HL-60/S4 (cell line): ENCODE results near the gene ATXN1.

Experiments
- in situ Hi-C: fragments of 300-500 bp; cut with MboI; formaldehyde crosslinking; loops from 2 replicates; pipeline ENCODE4 v1.14.3; 2022; ENCODE audit warnings: low sequenced_read_pairs

The ATXN1 gene

GRCh38 chr6:16658348-16659034 is 102.8 kb downstream of the ATXN1 start:
- in situ Hi-C loops = no loop called here

DNA sequence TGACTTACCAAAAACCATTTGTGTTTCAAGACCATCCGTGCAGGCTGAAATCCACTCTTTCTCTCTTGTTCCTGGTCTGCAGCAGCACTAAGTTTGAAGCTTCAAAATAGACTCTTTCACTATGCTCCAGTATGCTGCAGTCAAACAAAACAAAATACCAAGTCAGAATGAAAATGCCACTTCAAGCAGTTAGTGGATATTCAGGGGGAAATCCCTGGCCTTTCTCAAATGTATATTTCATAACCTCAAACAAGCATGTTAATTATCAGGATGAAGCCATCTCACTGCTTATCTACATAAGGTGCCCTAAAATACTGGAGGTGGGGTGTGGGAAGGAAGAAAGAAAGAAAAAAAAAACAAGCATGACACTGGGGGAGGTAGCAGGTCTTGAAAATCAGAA is 103.5 kb downstream of the ATXN1 start:
- in situ Hi-C loops = no loop called here

DNA sequence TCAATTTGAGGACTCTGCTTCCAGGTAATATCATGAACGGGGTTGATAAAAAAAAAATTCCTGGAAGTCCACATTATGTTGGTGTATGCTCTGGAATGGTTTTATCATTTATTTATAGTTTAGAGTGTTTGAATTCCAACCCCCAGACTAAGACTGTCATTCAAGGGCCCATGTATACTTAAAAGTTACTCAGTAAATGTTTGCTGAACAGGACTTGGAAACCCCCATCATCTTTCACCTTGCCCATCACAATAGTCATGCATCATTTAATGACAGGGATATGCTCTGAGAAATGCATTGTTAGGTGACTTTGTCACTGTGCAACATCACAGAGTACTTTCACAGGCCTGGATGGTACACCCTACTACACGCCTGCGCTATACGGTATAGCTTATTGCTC is 104.8 kb downstream of the ATXN1 start:
- in situ Hi-C loops = no loop called here

- in situ Hi-C loops = no loop called here
Measured at GRCh38 chr6:16654701-16655100, 106.6 kb downstream of the ATXN1 start.

GRCh38 chr6:16653226-16653625 is 108.0 kb downstream of the ATXN1 start:
- in situ Hi-C loops = no loop called here

- in situ Hi-C loops = no loop called here
Measured at GRCh38 chr6:16651871-16652270, 109.4 kb downstream of the ATXN1 start.

DNA sequence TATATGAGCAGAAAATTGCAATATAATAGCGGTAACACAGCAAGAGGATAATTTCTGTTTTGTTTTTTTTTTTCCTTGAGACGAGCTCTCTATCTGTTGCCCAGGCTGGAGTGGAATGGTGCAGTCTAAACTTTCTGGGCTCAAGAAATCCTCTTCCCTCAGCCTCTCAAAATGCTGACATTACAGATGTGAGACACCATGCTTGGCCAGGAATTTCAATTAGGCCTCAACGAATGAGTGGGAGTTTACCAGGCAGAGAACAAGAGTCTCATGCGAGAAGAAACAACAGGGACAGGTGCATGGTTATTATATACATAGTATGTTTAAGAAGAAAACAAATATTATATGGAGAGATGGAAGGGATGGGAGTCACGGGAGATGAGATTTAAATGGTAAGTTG is 111.4 kb downstream of the ATXN1 start:
- in situ Hi-C loops = no loop called here

GRCh38 chr6:16649241-16649640 is 112.0 kb downstream of the ATXN1 start:
- in situ Hi-C loops = no loop called here

DNA sequence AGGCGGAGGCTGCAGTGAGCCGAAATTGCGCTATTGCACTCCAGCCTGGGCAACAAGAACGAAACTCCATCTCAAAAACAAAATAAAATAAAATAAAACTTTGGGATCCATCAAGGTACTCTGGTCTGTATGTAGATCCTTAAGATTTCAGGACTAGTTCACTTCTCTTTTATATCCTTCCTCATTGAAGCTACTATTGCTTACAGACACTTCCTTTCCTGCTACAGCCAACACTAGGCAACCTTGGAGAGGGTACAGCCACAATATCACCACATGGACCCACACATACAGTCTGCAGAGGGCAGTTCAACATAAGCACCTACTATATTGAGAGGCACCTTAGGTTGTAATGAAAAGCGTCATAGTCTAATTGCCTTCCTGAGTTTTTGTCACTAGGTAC is 113.3 kb downstream of the ATXN1 start:
- in situ Hi-C loops = no loop called here

DNA sequence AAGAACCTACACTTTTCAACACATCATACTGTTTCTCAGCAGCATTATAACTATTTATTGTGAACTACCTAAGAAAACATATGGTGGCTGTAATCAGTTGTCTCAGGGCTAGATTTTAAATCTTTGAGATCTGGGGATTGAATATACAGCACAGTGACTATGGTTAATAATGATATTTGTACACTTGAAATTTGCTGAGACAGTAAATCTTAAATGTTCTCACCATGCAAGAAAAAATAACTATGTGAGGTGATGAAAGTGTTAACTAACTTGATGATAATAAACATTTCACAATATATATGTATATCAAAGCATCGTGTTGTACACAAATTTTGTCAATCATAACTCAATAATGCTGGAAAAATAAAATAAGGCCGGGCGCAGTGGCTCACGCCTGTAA is 113.8 kb downstream of the ATXN1 start:
- in situ Hi-C loops = no loop called here

DNA sequence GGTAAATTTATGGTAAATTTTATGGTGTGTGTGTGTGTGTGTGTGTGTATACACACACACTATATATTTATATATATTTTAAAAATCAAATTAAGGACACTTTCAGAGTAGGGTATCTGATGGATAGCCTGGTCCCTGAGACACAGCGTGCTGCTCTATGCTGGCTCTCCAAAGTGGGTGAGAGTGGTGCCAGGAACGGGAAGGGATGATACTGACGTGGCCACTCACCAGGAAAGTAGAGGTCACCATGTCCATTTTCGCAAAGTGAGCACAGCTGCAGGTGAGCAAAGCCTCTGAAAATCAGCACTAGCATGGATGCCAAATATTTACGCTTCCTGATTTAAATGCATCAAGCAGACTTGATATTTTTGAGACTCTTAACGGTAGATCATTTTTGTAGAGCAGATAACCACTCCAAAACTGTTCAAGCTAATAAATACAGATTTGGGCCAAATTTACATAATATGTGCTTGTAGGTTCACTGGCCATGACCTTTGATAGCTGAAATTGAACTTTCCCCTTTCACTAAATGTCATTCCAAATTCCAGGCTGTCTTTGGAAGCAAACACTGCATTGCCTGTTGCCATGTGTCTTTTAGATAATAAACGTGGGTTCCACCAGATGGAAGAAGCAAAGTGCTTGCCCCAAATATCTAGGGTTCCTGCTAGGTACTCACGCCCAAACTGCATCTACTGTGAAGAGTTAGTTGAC is 116.6 kb downstream of the ATXN1 start:
- in situ Hi-C loops = no loop called here

DNA sequence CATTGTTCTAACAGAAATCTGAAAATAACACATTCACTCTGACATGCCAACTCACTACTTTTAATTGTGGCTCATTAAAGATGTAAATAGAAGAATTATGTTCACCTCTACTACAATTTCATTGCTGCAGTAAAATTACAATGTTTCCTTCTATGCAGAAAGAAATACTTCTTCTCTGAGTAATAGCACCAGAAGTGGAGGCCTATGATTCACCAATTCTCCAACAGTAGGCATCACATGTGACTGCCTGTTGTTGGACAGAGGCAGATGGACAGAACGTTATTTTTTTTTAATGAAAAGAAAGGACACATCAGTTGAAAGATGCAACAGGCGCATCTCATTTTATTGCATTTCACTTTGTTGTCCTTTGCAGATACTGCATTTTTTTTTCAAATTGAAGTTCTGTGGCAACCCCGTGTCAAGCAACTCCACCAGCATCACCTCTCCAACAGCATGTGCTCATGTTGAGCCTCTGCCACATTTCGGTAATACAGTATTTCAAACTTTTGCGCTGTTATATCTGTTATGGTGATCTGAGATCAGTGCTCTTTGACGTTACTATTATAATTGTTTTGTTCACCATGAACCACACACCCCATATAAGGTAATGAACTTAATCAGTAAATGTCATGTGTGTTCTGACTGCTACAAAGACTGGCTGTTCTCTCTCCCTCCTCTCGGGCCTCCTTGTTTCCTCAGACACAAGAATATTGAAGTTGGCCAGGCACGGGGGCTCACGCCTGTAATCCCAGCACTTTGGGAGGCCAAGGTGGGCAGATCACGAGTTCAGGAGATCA is 121.4 kb downstream of the ATXN1 start:
- in situ Hi-C loops = no loop called here

DNA sequence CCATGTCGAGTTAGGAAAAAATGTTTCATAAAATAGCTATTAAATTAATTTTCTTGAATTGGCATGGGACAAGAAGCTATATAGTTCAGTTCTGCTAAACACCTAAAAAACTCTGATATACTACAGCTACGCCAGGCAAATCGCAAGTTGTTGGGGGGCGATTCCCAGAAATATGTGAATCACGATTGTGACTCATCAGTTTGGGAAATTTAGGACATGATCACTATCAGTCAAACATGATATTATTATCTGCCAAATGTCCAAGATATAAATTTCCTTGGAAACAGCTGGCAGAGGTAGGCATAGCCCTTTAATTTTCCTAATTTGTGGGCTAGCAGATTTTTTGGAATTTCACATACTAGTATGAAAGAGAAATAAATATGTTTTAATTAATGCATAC is 123.6 kb downstream of the ATXN1 start:
- in situ Hi-C loops = no loop called here

- in situ Hi-C loops = no loop called here
Measured at GRCh38 chr6:16635810-16636602, 125.3 kb downstream of the ATXN1 start.

DNA sequence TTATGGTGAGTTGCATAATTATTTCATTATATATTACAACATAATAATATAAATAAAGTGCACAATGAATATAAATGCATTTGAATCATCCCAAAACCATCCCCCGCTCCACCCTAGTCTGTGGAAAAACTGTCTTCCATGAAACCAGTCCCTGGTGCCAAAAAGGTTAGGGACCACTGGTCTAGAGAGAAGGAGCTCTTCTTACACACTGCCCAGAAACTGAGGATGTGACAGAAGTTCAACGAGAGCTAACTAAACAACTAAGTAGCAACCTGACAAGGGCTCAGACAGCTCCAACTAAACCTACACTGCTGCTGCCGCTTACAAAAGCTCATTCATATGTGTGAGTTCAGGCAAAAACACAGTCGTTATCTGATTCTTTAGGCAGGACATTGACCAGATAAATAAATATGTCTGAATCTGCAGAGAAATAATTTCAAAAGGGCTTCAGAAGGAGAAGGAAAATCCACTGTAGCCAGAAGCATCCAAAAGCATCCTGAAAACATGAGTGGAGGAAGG is 125.9 kb downstream of the ATXN1 start:
- in situ Hi-C loops = no loop called here

GRCh38 chr6:16634855-16635254 is 126.4 kb downstream of the ATXN1 start:
- in situ Hi-C loops = no loop called here

DNA sequence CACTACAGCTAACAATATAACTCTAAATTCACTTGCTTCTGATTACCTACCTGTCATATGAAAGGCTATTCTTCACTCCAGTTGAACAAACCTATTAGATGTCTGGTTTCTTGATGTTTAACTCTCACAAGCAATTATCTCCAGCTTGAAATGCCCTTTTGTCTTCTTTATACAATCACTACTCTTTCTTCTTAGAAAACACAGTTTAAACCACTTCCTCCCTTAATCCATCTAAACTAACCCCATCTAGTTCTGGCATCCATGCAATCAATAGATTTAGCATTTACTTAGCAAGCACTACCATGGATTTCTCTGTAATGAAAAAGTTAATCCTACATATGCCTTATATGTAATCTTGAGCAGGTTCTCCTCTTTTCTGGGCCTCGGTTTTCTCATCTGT is 127.3 kb downstream of the ATXN1 start:
- in situ Hi-C loops = no loop called here

GRCh38 chr6:16633465-16633864 is 127.8 kb downstream of the ATXN1 start:
- in situ Hi-C loops = no loop called here

- in situ Hi-C loops = no loop called here
Measured at GRCh38 chr6:16632101-16632500, 129.2 kb downstream of the ATXN1 start.

GRCh38 chr6:16630026-16630643 is 131.1 kb downstream of the ATXN1 start:
- in situ Hi-C loops = no loop called here
